Urinary bladder (tissue), 4 donors: ENCODE data around the gene ITIH3. TPM values are rescaled to one million over a fixed set of nuclear protein-coding genes. Genes with fewer than 3 reads are reported as not detected.
A peak's percentile ranks its signal among the peaks of the same experiment; 100 is the strongest.

Experiments used
- DNase-seq: peaks from one replicate; pipeline ENCODE4 v3.0.0-alpha.2; 2015; ENCODE audit errors: extremely low spot score
- H3K27ac ChIP-seq: one replicate; pipeline ENCODE4 v1.5.1; 2013; ENCODE audit warnings: low read depth, mild to moderate bottlenecking, moderate library complexity
- H3K36me3 ChIP-seq: one replicate; pipeline ENCODE4 v1.6.1; 2013; ENCODE audit warnings: mild to moderate bottlenecking, moderate library complexity; ENCODE audit not compliant: insufficient read depth
- H3K4me1 ChIP-seq: one replicate; pipeline ENCODE4 v1.6.1; 2013; ENCODE audit warnings: mild to moderate bottlenecking, moderate library complexity; ENCODE audit not compliant: insufficient read depth
- H3K4me3 ChIP-seq: one replicate; pipeline ENCODE4 v1.5.1; 2013; ENCODE audit warnings: low read depth, low read length
- WGBS: extraction: QIAGEN DNeasy Blood & Tissue Kit; methylation state at CpG from one replicate; pipeline ENCODE4 v1.1.7; 2013; 5-methylcytosine and 5-hydroxymethylcytosine counted together
- polyA plus RNA-seq: library from polyadenylated mRNA; stranded (reverse); fragments of 200-250 nt; gene quantifications from one replicate; pipeline ENCODE4 v1.2.3, GENCODE V29; 2013
- total RNA-seq: library from RNA; depleted of rRNA; stranded (reverse); fragments of >200 nt; gene quantifications from one replicate; pipeline ENCODE4 v1.2.3, GENCODE V29; 2014
- donor health status: healthy with polysubstance abuse.
- donor health status: healthy.

The ITIH3 gene
- total and polyA plus RNA-seq, 2 donors, result 1.4 to 3.1 TPM

DNA sequence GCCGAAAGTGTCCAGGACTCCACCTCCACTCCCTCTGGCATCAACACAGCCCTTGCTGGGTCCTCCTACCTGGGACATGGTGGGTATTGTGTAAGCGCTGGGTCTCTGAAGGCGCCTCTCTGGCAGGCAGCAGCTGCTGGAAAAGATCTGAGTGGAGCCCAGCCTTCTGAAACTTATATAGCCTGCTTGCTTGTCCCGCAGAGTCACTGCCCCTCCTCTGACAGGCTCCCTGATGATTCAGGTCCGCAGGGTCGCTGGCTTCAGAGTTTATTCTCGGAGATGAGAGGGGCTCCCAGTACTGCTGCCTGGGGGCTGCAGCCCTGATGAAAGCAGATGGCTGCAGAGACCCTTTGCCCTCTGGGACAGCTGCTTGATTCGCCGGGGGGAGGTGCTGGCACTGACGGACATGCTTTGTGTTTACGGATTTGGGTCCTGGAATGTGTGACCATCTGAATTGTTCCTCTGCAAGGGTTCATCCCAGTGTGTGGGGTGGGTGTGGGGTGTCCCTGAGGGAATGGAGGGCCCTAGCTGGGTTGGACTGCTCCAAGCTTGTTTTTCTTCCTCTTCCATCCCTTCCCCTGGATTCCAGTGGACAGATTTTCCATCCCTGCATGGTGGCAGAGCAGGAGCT is 40.4 kb downstream of the ITIH3 start, which contains the start of gene MUSTN1:
Gene MUSTN1, minus strand, starts transcription at position 149 of the 631 bp plus-strand sequence. Its CDS starts 71 bp downstream, at position 78.
- 27% methylated on average over 11 of the region's 11 CpGs for WGBS
- Histone ChIP-seq H3K36me3 (no peaks in the 10 kb centered on the region), H3K4me1 (no peaks in the 10 kb centered on the region), H3K27ac (no peak within 1 kb of the TSS), H3K4me3 (peak within 1 kb of the TSS; percentile 4)
- no peak for DNase-seq

DNA sequence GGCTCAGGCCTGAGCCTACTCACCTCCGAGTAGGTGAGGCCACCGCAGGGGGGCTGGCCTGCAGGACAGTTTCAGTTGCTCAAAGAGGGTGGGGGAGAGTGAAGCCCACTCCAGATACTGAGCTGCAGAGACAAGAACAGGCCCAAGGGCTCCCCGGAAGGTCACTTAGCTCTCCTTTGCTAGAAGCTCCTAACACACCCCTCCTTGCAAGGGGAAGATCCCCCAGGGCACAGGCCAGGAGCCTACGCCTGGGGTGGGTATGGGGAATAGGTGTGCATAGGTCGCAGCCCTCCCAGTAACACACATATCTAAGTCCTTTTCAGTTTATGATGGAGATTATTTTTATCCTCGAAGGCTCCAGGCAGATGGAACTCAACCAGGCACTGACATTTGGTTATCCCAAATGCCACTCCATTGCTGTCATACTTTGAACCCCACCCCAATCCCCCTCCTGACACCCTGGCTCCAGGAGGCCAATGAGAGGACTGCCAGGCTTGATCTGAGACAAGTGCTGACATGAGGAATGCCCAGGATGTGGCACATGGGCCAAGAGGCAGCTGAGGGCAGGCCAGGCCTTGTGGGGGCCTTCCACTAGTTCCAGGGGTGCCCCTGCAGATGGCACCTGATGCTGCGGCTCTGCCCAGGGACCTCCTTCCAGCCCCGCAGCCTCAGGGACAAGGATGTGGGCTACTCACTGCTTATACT is 41.3 kb downstream of the ITIH3 start:
- DNase-seq, result no peak
- Histone ChIP-seq H3K4me1 (no peaks in the 10 kb centered on the region), H3K36me3 (peaks cover 2% of the 10 kb centered on the region), H3K27ac (no peak overlapping the region), H3K4me3 (no peak overlapping the region)
- 82% methylated on average over 8 of the region's 8 CpGs for WGBS

DNA sequence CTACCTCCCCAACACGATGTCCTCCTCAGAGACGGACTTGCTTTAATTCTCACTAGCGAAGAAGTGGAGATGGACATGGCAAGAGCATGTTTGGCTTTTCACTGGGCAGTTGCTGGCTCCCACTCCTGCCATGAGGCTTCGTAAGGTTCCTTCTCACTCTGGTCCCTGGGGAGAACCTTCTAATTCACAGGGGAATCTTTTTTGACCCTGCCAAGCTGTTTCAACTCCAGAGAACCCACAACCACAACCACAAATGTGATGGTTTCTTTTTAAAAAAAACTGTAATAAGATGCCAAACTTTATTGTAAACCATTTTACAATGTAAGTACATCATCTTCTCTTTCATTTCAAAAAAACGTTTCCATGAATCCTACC is 41.9 kb downstream of the ITIH3 start:
- Histone ChIP-seq H3K4me1 (no peaks in the 10 kb centered on the region), H3K36me3 (peaks cover 2% of the 10 kb centered on the region), H3K4me3 (no peak overlapping the region), H3K27ac (no peak overlapping the region)
- 89% methylated on average over 5 of the region's 5 CpGs for WGBS
- DNase-seq, result no peak

DNA sequence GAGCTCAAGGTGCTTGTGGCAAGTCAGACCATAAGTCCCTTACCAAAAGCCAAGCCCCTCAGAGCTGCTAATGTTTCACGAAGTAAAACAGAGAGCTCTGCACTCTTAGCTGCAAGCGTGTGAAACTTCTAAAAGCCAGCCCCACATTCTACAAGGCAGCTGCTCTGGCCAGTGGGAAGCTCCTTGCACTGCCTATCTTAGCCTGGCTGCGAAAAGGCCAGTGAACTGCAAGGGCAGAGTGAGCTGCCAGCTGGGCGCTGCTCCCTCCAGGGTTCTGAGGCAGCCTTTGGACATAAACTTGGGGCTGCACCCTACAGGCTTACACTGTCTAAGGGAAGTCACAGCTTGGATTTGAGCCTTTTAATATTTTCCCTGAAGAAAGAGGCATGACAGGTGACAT is 42.4 kb downstream of the ITIH3 start:
- 92% methylated on average over 4 of the region's 4 CpGs for WGBS
- Histone ChIP-seq H3K4me1 (no peaks in the 10 kb centered on the region), H3K27ac (no peak overlapping the region), H3K36me3 (peaks cover 2% of the 10 kb centered on the region), H3K4me3 (no peak overlapping the region)
- no peak for DNase-seq

DNA sequence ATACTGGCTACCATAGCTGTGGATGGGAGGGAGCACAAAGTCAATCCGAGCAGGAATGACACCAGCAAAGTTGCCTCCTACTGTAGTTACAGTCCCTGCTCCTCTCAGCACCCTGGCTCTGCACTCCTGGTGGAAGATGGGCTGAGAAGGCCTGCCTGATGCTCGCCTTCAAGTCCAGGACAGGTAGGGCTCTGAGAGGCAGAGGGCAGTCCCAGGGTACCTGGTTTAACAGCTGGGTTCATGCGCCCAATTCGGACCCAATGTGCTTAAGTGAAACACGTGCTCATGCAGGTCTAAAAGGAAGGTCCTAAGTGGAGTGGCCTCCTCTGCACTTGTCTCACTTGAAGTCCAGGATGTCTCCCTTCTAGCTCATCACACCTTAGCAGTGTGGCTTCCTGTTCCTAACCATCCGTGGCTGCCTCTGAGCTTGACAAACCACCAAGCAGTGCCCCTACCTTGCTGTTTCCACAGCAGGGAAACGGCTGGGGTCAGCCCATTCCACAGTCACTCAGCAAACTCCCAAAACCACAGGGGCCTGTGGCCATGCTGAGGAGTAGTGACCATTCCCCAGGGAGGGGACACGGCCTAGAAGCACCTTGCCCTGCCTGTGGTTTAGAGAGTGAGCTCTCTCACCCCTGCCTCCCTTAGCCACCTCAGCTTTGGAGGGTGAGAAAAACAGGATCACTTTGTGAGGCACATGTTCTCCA is 44.1 kb downstream of the ITIH3 start:
- DNase-seq, result no peak
- WGBS, result 90% methylated on average over 8 of the region's 8 CpGs
- Histone ChIP-seq H3K4me1 (no peaks in the 10 kb centered on the region), H3K4me3 (no peak overlapping the region), H3K36me3 (peaks cover 2% of the 10 kb centered on the region), H3K27ac (no peak overlapping the region)

DNA sequence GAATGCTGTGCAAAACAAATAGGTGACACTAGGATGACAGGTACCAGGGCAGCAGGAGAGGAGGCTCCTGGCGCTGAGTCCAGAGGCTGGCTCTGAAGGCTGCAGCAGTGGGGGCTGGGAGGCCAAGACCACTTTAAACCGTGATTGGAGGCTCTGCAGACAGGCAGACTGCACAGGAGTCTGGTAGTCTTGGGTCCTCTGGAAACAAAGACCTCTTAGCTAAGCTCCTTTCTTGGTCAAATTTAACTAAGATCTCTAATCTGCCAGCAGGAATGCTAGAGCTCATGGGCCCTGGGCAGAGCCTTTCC is 44.6 kb downstream of the ITIH3 start:
- H3K4me1 ChIP-seq, result no peaks in the 10 kb centered on the region
- no peak overlapping the region for H3K27ac ChIP-seq
- no peak overlapping the region for H3K4me3 ChIP-seq
- no peak for DNase-seq
- WGBS, result 76% methylated on average over 2 of the region's 2 CpGs
- peaks cover 2% of the 10 kb centered on the region for H3K36me3 ChIP-seq

DNA sequence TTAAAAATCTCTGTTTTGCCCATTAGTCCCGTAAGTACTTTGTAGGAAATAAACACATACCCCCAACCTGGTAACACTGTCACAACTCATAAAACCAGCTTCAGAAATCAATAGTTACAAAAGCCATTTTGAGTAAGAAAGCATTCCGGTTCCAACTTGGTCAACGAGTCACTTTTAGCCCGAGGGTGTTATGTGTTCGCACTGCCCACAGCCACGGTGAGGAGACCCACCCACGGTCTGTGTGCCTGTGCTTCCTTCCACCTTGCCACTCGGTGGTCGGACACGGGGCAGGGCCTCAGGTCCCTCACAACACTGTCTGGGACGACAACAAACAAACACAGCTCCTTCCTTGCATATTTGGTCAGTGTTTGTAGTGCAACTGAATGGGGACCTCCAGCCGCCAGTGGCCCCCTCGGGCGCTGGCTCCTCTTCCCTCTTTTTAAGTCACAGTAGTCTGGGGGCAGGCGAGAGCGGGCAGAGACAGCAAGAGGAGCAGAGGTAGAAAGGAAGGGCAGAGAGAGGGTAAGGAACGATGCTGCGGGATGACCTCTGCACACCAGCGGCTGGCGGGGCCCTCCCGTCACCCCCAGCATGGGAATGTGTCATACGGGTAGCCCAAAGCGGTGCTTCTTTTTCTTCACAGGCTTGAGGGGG is 45.4 kb downstream of the ITIH3 start:
- no peak for DNase-seq
- 90% methylated on average over 23 of the region's 23 CpGs for WGBS
- H3K4me3 ChIP-seq, result no peak overlapping the region
- no peak overlapping the region for H3K27ac ChIP-seq
- H3K36me3 ChIP-seq, result peaks cover 2% of the 10 kb centered on the region
- H3K4me1 ChIP-seq, result no peaks in the 10 kb centered on the region

DNA sequence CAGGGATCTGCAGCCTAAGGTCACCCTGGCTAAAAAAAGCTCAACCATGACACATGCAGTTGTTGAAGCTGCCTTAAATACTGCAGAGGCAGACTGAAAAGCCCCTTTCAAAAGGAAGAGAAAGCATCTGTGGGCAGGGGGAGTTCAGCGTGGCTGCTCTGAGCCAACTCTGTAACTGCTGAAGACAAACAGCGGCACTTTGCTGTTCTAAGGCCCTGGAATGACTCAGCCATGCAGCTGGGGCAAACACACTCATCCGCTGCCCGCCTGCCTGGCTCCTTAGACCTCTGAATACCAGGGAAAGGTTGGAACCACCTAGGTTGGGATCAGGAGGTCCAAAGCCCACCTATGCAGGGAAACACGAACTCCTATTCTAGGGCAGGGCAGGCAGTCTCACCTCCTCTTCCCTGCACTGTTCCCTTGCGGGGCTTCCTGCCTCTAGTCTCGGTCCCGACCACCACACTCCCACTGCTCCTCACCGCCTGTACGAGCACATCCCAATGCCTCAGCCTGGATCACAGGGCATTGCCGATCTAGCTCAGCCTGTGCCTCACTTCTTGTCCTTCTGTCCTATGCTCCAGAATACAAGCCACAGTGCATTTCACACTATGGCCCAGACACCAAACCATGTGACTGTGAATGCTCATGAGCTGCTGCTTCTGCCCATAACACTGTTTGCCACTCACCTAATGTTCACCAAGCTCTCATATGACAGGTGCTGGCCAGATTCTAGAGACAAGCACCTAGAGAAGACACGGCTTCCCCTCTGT is 46.8 kb downstream of the ITIH3 start:
- 96% methylated on average over 12 of the region's 12 CpGs for WGBS
- no peak overlapping the region for H3K4me3 ChIP-seq
- no peak for DNase-seq
- no peak overlapping the region for H3K27ac ChIP-seq
- H3K36me3 ChIP-seq, result peaks cover 2% of the 10 kb centered on the region
- H3K4me1 ChIP-seq, result no peaks in the 10 kb centered on the region

DNA sequence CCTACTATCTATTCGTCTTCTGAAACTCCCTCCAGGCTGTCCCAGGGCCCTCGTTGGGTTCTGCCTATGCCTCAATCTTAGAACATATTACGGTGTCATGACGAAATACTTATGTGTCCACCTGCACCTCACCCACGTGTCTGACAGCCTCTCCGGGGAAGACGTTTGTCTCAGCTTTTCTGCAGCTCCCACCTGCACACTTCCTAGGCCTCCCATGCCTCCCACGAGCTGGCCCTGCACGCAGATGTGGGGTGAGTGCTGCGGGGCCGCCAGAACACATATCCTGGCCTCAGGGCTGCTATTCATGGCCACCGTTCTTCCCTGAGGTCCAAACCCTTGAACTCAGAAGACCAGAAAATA is 47.4 kb downstream of the ITIH3 start:
- no peaks in the 10 kb centered on the region for H3K4me1 ChIP-seq

DNA sequence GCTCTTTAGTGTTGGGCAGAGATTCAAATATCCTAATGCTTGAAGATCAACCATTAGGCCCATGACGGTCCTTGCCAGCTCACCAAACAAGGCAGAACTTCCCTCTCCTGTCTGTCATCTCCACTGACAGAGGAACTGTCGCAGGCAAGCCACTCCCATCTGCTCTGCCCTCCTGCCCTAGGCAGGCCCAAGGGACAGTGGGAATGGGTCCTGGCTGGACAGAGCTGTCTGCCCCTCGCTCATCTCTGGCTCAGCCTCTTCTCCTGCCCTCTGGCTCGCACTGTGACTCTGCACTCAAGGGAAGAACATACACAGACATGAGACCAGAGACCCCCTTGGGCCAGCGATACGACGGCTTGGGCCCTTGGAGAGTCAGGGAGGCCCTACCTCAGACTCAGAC is 47.8 kb downstream of the ITIH3 start:
- H3K27ac ChIP-seq, result no peak overlapping the region
- WGBS, result 76% methylated on average over 7 of the region's 7 CpGs
- H3K4me1 ChIP-seq, result no peaks in the 10 kb centered on the region
- DNase-seq, result no peak
- no peak overlapping the region for H3K4me3 ChIP-seq
- peaks cover 4% of the 10 kb centered on the region for H3K36me3 ChIP-seq

More for the DNA sequence above, 47.4 kb downstream of the ITIH3 start:
- no peak for DNase-seq
- 87% methylated on average over 12 of the region's 12 CpGs for WGBS
- Histone ChIP-seq H3K4me3 (no peak overlapping the region), H3K27ac (no peak overlapping the region), H3K36me3 (peaks cover 3% of the 10 kb centered on the region)

DNA sequence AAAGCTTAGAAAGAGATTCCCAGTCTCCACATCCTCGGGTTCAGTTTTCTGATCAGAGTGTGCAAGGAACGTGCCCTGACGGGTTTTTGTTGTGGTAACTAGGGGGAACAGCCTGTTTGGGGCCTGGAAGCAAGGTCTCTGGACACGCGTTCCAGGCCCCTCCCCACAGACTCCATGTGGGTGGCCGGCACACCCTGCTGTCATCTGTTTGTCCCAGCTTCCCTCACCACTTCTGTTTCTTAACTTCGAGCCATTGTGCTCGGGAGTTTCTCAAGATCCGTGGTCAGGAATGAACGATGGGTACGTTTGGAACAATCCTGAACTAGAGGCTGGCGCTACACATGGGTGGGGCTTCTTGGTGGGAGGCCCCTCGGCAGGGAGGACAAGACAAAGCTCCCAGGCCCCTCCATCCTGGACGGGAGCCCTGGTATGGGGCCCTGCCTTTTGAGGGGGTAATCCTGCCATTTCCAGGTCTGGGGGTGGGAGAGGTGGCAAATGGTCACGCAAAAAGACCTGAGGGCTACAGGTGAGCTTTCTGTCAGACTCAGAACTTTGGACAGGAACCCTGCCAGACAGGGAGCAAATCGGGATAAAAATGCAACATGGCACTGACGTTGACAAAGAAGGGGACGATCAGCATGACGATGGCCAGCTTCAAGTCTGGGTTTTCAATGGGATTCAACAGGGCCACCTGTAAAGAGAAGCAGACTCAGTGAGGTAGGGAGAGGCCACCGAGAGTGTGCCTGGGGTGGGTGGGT is 48.7 kb downstream of the ITIH3 start:
- H3K4me1 ChIP-seq, result no peaks in the 10 kb centered on the region

DNA sequence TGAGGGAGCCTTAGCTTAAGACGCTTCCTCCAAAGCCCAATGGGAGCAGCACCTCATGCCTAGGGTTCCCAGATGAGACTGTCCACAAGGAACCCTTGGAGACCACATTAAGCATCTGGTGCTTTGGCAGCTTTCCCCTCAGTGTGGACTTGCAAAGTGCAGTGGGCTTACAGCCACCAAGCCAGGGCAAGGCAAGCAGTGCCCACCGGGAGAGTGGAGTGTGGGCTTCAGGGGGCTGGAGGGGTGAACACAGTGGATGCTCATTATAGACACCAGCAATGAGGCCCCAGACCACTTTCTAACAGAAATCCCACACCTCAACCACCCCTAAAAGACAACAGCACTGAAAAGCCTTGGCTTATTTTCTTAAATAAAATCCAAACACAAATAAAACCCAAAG is 49.3 kb downstream of the ITIH3 start:
- H3K4me3 ChIP-seq, result no peak overlapping the region
- 91% methylated on average over 2 of the region's 2 CpGs for WGBS
- peak overlapping the region; percentile 2 for H3K27ac ChIP-seq
- no peaks in the 10 kb centered on the region for H3K4me1 ChIP-seq
- DNase-seq, result no peak
- H3K36me3 ChIP-seq, result peaks cover 4% of the 10 kb centered on the region

More for the DNA sequence above, 48.7 kb downstream of the ITIH3 start:
- Histone ChIP-seq H3K36me3 (peaks cover 4% of the 10 kb centered on the region), H3K4me3 (no peak overlapping the region), H3K27ac (no peak overlapping the region)
- peak; percentile 6 for DNase-seq
- WGBS, result 70% methylated on average over 20 of the region's 20 CpGs
